Measurements from ENCODE around the gene RAB33A. TPM values are rescaled to one million over a fixed set of nuclear protein-coding genes. Genes with fewer than 3 reads are reported as not detected.

The RAB33A gene
- total and polyA plus RNA-seq, 3 donors from 2014 or later = 1.3 to 1.7 (median 1.4) TPM

- Histone ChIP-seq H3K27ac (no peak overlapping the region), H3K9me3 (no peaks in the 10 kb centered on the region), H3K36me3 (ENCODE audit: low read depth, missing control alignments) (no peaks in the 10 kb centered on the region), H3K4me3 (no peak overlapping the region), H3K27me3 (no peaks in the 10 kb centered on the region), H3K4me1 (no peaks in the 10 kb centered on the region)
- 88 to 92% methylated on average over 11 of the region's 11 CpGs for WGBS, 2 donors
- intact Hi-C loops (cut with DNase I; ENCODE audit: low total_unique reads) = loop anchor here (10.0 kb wide), 1 partner anchor 109 kb away; no protein-coding TSS in a partner anchor
- no peak for DNase-seq
- TF ChIP-seq CTCF (IDR thresholded peaks at IDR 0.05) = no peak
- TF ChIP-seq POLR2A (IDR thresholded peaks at IDR 0.05) = no peak
Measured at GRCh38 chrX:130184168-130184567, 12.4 kb downstream of the RAB33A start.

GRCh38 chrX:130184857-130185256 lies 13.1 kb downstream of the RAB33A start:
- H3K9me3 ChIP-seq = no peaks in the 10 kb centered on the region
- DNase-seq = no peak
- WGBS, 2 donors = 57 to 67% methylated on average over 2 of the region's 2 CpGs
- H3K4me3 ChIP-seq = no peak overlapping the region
- no peaks in the 10 kb centered on the region for H3K4me1 ChIP-seq
- H3K27ac ChIP-seq = no peak overlapping the region
- no peaks in the 10 kb centered on the region for H3K27me3 ChIP-seq
- intact Hi-C loops (cut with DNase I; ENCODE audit: low total_unique reads) = loop anchor here (10.0 kb wide), 1 partner anchor 110 kb away; no protein-coding TSS in a partner anchor
- TF ChIP-seq CTCF (IDR thresholded peaks at IDR 0.05) (no peak), POLR2A (IDR thresholded peaks at IDR 0.05) (no peak)
- H3K36me3 ChIP-seq (ENCODE audit: low read depth, missing control alignments) = no peaks in the 10 kb centered on the region

- H3K9me3 ChIP-seq = no peaks in the 10 kb centered on the region
- DNase-seq = no peak
- H3K27ac ChIP-seq = no peak overlapping the region
- TF ChIP-seq POLR2A (IDR thresholded peaks at IDR 0.05) = no peak
- TF ChIP-seq CTCF (IDR thresholded peaks at IDR 0.05) = no peak
- 69 to 86% methylated on average over 4 of the region's 4 CpGs for WGBS, 2 donors
- intact Hi-C loops (cut with DNase I; ENCODE audit: low total_unique reads) = loop anchor here (10.0 kb wide), 1 partner anchor 112 kb away; no protein-coding TSS in a partner anchor
- H3K4me1 ChIP-seq = no peaks in the 10 kb centered on the region
- no peaks in the 10 kb centered on the region for H3K36me3 ChIP-seq (ENCODE audit: low read depth, missing control alignments)
- no peaks in the 10 kb centered on the region for H3K27me3 ChIP-seq
- H3K4me3 ChIP-seq = no peak overlapping the region
Measured at GRCh38 chrX:130186651-130187050, 14.9 kb downstream of the RAB33A start.

- Histone ChIP-seq H3K4me3 (no peak overlapping the region), H3K27me3 (no peaks in the 10 kb centered on the region), H3K36me3 (ENCODE audit: low read depth, missing control alignments) (no peaks in the 10 kb centered on the region), H3K27ac (no peak overlapping the region), H3K9me3 (no peaks in the 10 kb centered on the region), H3K4me1 (no peaks in the 10 kb centered on the region)
- no peak for TF ChIP-seq CTCF (IDR thresholded peaks at IDR 0.05)
- no peak for TF ChIP-seq POLR2A (IDR thresholded peaks at IDR 0.05)
- intact Hi-C loops (cut with DNase I; ENCODE audit: low total_unique reads) = no loop called here
- WGBS, 2 donors = 100% methylated on average over 3 of the region's 4 CpGs; no CpG with 5 or more reads in 1 of the 2 donors
- no peak for DNase-seq
Measured at GRCh38 chrX:130190801-130191200, 19.0 kb downstream of the RAB33A start.

- Histone ChIP-seq H3K36me3 (ENCODE audit: low read depth, missing control alignments) (no peaks in the 10 kb centered on the region), H3K9me3 (no peaks in the 10 kb centered on the region), H3K4me1 (no peaks in the 10 kb centered on the region), H3K4me3 (no peak overlapping the region), H3K27me3 (no peaks in the 10 kb centered on the region), H3K27ac (no peak overlapping the region)
- 71 to 82% methylated on average over 7 of the region's 7 CpGs for WGBS, 2 donors
- intact Hi-C loops (cut with DNase I; ENCODE audit: low total_unique reads) = no loop called here
- DNase-seq = no peak
- no peak for TF ChIP-seq CTCF (IDR thresholded peaks at IDR 0.05)
- TF ChIP-seq POLR2A (IDR thresholded peaks at IDR 0.05) = no peak
Measured at GRCh38 chrX:130196466-130196865, 24.7 kb downstream of the RAB33A start.

Data from testis (tissue), 3 donors.